NCI-H2196 (cell line): ENCODE measurements around the gene SCN9A.

Experiments
- DNase-seq: peaks from one replicate; lab custom pipeline; 2025; ENCODE audit not compliant: unreplicated experiment; lab: John Stamatoyannopoulos, UW

The SCN9A gene

GRCh38 chr2:166184789-166185188 is 191.0 kb downstream of the SCN9A start:
- DNase-seq, result no peak

GRCh38 chr2:166181813-166182154 is 194.0 kb downstream of the SCN9A start:
- DNase-seq, result no peak

- DNase-seq, result peak; percentile 72
Observed at GRCh38 chr2:166180951-166181812, 194.6 kb downstream of the SCN9A start.

GRCh38 chr2:166179201-166179600 is 196.5 kb downstream of the SCN9A start:
- no peak for DNase-seq

- no peak for DNase-seq
Observed at GRCh38 chr2:166173263-166173662, 202.5 kb downstream of the SCN9A start.

- no peak for DNase-seq
Observed at GRCh38 chr2:166171216-166171615, 204.5 kb downstream of the SCN9A start.

GRCh38 chr2:166170356-166170755 is 205.4 kb downstream of the SCN9A start:
- DNase-seq, result no peak

- DNase-seq, result no peak
Observed at GRCh38 chr2:166167449-166167848, 208.3 kb downstream of the SCN9A start.

GRCh38 chr2:166163775-166164174 is 212.0 kb downstream of the SCN9A start:
- DNase-seq, result no peak

- no peak for DNase-seq
Observed at GRCh38 chr2:166158546-166158945, 217.2 kb downstream of the SCN9A start.

- DNase-seq, result no peak
Observed at GRCh38 chr2:166157578-166157977, 218.2 kb downstream of the SCN9A start.

GRCh38 chr2:166156985-166157490 is 218.7 kb downstream of the SCN9A start:
- DNase-seq, result no peak

GRCh38 chr2:166155589-166155988 is 220.2 kb downstream of the SCN9A start:
- DNase-seq, result no peak

GRCh38 chr2:166154685-166155338 is 220.9 kb downstream of the SCN9A start:
- no peak for DNase-seq

- no peak for DNase-seq
Observed at GRCh38 chr2:166152064-166152463, 223.7 kb downstream of the SCN9A start.

- no peak for DNase-seq
Observed at GRCh38 chr2:166148500-166149400, 227.0 kb downstream of the SCN9A start.

GRCh38 chr2:166147883-166148282 is 227.9 kb downstream of the SCN9A start:
- DNase-seq, result no peak
